ENCODE measurements around the gene PDE3A.

GRCh38 chr12:20590570-20590969 is 222.2 kb downstream of the PDE3A start:
- TF ChIP-seq GATA2 (IDR thresholded peaks at IDR 0.05; ENCODE audit: low read depth, low read length) (no peak), GATA3 (IDR thresholded peaks at IDR 0.05; ENCODE audit: low read depth, low read length) (no peak)

Data from SH-SY5Y (cell line).